ENCODE results near the gene SMOC2.

- TF ChIP-seq NFIC (IDR thresholded peaks at IDR 0.05) (no peak), EP300 (IDR thresholded peaks at IDR 0.05; ENCODE audit: borderline replicate concordance) (no peak), RAD21 (IDR thresholded peaks at IDR 0.05; ENCODE audit: low read depth) (no peak), TAF1 (IDR thresholded peaks at IDR 0.05; ENCODE audit: low read depth) (no peak), EGR1 (IDR thresholded peaks at IDR 0.05) (no peak), YY1 (IDR thresholded peaks at IDR 0.05; ENCODE audit: low read depth) (no peak), CREB1 (IDR thresholded peaks at IDR 0.05; ENCODE audit: low read depth) (no peak), TCF12 (IDR thresholded peaks at IDR 0.05; ENCODE audit: low read depth) (no peak), USF1 (IDR thresholded peaks at IDR 0.05) (no peak)
- TF ChIP-seq, protein P1, sequence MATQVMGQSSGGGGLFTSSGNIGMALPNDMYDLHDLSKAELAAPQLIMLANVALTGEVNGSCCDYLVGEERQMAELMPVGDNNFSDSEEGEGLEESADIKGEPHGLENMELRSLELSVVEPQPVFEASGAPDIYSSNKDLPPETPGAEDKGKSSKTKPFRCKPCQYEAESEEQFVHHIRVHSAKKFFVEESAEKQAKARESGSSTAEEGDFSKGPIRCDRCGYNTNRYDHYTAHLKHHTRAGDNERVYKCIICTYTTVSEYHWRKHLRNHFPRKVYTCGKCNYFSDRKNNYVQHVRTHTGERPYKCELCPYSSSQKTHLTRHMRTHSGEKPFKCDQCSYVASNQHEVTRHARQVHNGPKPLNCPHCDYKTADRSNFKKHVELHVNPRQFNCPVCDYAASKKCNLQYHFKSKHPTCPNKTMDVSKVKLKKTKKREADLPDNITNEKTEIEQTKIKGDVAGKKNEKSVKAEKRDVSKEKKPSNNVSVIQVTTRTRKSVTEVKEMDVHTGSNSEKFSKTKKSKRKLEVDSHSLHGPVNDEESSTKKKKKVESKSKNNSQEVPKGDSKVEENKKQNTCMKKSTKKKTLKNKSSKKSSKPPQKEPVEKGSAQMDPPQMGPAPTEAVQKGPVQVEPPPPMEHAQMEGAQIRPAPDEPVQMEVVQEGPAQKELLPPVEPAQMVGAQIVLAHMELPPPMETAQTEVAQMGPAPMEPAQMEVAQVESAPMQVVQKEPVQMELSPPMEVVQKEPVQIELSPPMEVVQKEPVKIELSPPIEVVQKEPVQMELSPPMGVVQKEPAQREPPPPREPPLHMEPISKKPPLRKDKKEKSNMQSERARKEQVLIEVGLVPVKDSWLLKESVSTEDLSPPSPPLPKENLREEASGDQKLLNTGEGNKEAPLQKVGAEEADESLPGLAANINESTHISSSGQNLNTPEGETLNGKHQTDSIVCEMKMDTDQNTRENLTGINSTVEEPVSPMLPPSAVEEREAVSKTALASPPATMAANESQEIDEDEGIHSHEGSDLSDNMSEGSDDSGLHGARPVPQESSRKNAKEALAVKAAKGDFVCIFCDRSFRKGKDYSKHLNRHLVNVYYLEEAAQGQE (IDR thresholded peaks at IDR 0.05; ENCODE audit: low read depth) = no peak
Measured at GRCh38 chr6:168496139-168496996, 55.4 kb downstream of the SMOC2 start.
